HepG2 (cell line): ENCODE data around the gene DAAM2. TPM values are rescaled to one million over a fixed set of nuclear protein-coding genes. Genes with fewer than 3 reads are reported as not detected.

Source experiments
- ADNP ChIP-seq: sonication (generic); formaldehyde crosslinking; IDR thresholded peaks from 2 replicates; pipeline ENCODE4 v1.4.0; 2020; ENCODE audit warnings: missing genetic modification reagents
- ATF7 ChIP-seq, 2 experiments: fragments of 450-650 bp in 1 of 2; sonication (generic) in 1 of 2; formaldehyde crosslinking in 1 of 2; IDR thresholded peaks; 2 replicates each; pipeline versions ENCODE4 v1.4.0 to v1.6.1; 2016 to 2020; ENCODE audit warnings: antibody characterized with exemption in 1 of 2, mild to moderate bottlenecking in 1 of 2, missing genetic modification reagents in 1 of 2
- CHD4 ChIP-seq: fragments of 200-600 bp; sonication (generic); IDR thresholded peaks from 2 replicates; pipeline ENCODE4 v1.7.0; 2017; ENCODE audit warnings: mild to moderate bottlenecking, low read length, borderline replicate concordance
- HDAC6 ChIP-seq: fragments of 200-600 bp; sonication (generic); IDR thresholded peaks from 2 replicates; pipeline ENCODE4 v1.7.0; 2017; ENCODE audit warnings: mild to moderate bottlenecking, antibody characterized with exemption, low read length, low read depth
- HMG20B ChIP-seq: conservative IDR thresholded peaks from 2 replicates; pipeline ENCODE4 v1.6.1; 2016; ENCODE audit warnings: missing genetic modification reagents, missing compliant biosample characterization
- KDM5A ChIP-seq: fragments of 200-600 bp; sonication (generic); IDR thresholded peaks from 2 replicates; pipeline ENCODE4 v1.7.0; 2018; ENCODE audit warnings: antibody characterized with exemption, mild to moderate bottlenecking, low read length, borderline replicate concordance
- MED13 ChIP-seq: sonication (generic); formaldehyde crosslinking; IDR thresholded peaks from 2 replicates; pipeline ENCODE4 v1.5.0; 2020; ENCODE audit warnings: missing genetic modification reagents
- SNRNP70 ChIP-seq: fragments of 200-400 bp; formaldehyde crosslinking; IDR thresholded peaks from 2 replicates; pipeline ENCODE4 v1.6.1; 2017; ENCODE audit warnings: mild to moderate bottlenecking, low read depth, low read length, moderate library complexity
- SP2 ChIP-seq: sonication (generic); formaldehyde crosslinking; IDR thresholded peaks from 2 replicates; pipeline ENCODE4 v1.5.1; 2020; ENCODE audit warnings: mild to moderate bottlenecking, missing genetic modification reagents
- ZC3H13 ChIP-seq: sonication (generic); formaldehyde crosslinking; IDR thresholded peaks from 2 replicates; pipeline ENCODE4 v1.8.1; 2023; ENCODE audit warnings: mild to moderate bottlenecking, missing genetic modification reagents, moderate library complexity
- ZNF274 ChIP-seq: sonication (generic); formaldehyde crosslinking; IDR thresholded peaks from 2 replicates; pipeline ENCODE4 v1.5.1; 2020; ENCODE audit warnings: mild to moderate bottlenecking, missing genetic modification reagents
- ZNF282 ChIP-seq: fragments of 450-650 bp; IDR thresholded peaks from 2 replicates; pipeline ENCODE4 v1.6.1; 2018; ENCODE audit not compliant: partially characterized antibody
- ZNF670 ChIP-seq: sonication (generic); formaldehyde crosslinking; IDR thresholded peaks from 2 replicates; pipeline ENCODE4 v1.8.0; 2022; ENCODE audit warnings: mild to moderate bottlenecking, missing genetic modification reagents, borderline replicate concordance
- ZNF883 ChIP-seq: sonication (generic); formaldehyde crosslinking; IDR thresholded peaks from 2 replicates; pipeline ENCODE4 v1.5.1; 2020; ENCODE audit warnings: mild to moderate bottlenecking, missing genetic modification reagents; ENCODE audit errors: not compliant biosample characterization
- polyA plus RNA-seq, 8 experiments: library from polyadenylated mRNA; depleted of rRNA in 3 of 8; stranded (reverse) in 7 of 8; unstranded in 1 of 8; fragments of >200 nt; fragmentation: Illumina TruSeq in 4 of 8; extraction: Trizol in 4 of 8; gene quantifications; 2 replicates each; pipeline versions ENCODE4 v1.2.1 to v1.2.3, GENCODE V29; 2011 to 2016; ENCODE audit warnings: low read depth in 4 of 8, missing spikeins in 1 of 8, mixed read lengths in 1 of 8; ENCODE audit not compliant: insufficient read depth in 1 of 8
- total RNA-seq, 5 experiments: library from RNA; depleted of rRNA; stranded (reverse); fragments of >200 nt; fragmentation: Illumina TruSeq; extraction: Trizol; gene quantifications; 2 replicates each; pipeline ENCODE4 v1.2.3, GENCODE V29; 2016; ENCODE audit warnings: low read depth in 1 of 5
- TF ChIP-seq, protein P1 (sequence below): sonication (generic); formaldehyde crosslinking; IDR thresholded peaks from 2 replicates; pipeline ENCODE4 v1.4.0; 2020; ENCODE audit warnings: mild to moderate bottlenecking, low read depth, missing genetic modification reagents
- TF ChIP-seq, protein P2 (sequence below): sonication (generic); formaldehyde crosslinking; IDR thresholded peaks from 2 replicates; pipeline ENCODE4 v1.4.0; 2020; ENCODE audit warnings: missing genetic modification reagents, low read depth, mild to moderate bottlenecking, borderline replicate concordance
- TF ChIP-seq, protein P3 (sequence below): sonication (generic); formaldehyde crosslinking; IDR thresholded peaks from 2 replicates; pipeline ENCODE4 v1.4.0; 2020; ENCODE audit warnings: mild to moderate bottlenecking, missing genetic modification reagents
- TF ChIP-seq, protein P4 (sequence below): sonication (generic); formaldehyde crosslinking; IDR thresholded peaks from 2 replicates; pipeline ENCODE4 v1.8.1; 2023; ENCODE audit warnings: mild to moderate bottlenecking, inconsistent platforms, moderate library complexity, missing genetic modification reagents, borderline replicate concordance
- TF ChIP-seq, protein P5 (sequence below): sonication (generic); formaldehyde crosslinking; IDR thresholded peaks from 2 replicates; pipeline ENCODE4 v1.5.1; 2020; ENCODE audit warnings: missing genetic modification reagents, mild to moderate bottlenecking, borderline replicate concordance
- TF ChIP-seq, protein P6 (sequence below): sonication (generic); formaldehyde crosslinking; IDR thresholded peaks from 2 replicates; pipeline ENCODE4 v1.4.0; 2020; ENCODE audit warnings: mild to moderate bottlenecking, missing genetic modification reagents

Gene DAAM2
- total and polyA plus RNA-seq, 2 of the 13 experiments (the other 11 are each of a cell fraction or from before 2014, with no cell fraction given), result 0.01 TPM; not detected in 1

DNA sequence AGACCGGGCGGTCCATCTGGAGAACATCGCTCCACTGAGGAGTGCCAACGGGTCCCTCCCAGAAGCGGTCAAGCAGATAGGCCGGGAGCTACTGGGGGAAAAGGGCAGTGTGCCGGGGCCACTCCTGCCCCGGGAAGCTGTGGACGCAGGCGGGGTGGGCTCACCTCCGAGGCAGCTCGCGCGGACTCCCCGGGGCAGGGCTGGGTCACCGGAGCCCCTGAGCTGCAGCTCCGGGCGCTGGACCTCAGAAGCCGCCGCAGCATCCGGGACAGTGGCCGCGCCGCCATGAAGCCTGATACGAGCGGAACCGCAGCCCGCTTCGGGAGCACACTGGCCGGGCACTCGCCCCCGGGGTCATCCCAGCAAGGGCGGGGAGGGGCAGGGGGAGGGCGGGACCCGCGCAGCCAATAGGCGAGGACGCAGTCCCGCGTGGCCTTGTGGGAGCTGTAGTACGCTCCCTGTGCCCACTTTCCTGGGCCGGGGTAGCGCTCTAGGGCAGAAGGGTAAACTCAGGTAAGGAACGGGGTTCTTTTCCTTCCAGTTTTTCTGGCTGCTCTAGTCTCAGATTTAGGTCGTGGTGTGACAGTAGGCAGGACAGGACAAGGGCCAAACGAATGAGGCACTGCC lies 142.1 kb downstream of the DAAM2 start, which contains the start of gene MOCS1 (continued):
- TF ChIP-seq, protein P1, sequence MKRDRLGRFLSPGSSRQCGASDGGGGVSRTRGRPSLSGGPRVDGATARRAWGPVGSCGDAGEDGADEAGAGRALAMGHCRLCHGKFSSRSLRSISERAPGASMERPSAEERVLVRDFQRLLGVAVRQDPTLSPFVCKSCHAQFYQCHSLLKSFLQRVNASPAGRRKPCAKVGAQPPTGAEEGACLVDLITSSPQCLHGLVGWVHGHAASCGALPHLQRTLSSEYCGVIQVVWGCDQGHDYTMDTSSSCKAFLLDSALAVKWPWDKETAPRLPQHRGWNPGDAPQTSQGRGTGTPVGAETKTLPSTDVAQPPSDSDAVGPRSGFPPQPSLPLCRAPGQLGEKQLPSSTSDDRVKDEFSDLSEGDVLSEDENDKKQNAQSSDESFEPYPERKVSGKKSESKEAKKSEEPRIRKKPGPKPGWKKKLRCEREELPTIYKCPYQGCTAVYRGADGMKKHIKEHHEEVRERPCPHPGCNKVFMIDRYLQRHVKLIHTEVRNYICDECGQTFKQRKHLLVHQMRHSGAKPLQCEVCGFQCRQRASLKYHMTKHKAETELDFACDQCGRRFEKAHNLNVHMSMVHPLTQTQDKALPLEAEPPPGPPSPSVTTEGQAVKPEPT (CRISPR knock-in tag), result no peak
- TF ChIP-seq, protein P2, sequence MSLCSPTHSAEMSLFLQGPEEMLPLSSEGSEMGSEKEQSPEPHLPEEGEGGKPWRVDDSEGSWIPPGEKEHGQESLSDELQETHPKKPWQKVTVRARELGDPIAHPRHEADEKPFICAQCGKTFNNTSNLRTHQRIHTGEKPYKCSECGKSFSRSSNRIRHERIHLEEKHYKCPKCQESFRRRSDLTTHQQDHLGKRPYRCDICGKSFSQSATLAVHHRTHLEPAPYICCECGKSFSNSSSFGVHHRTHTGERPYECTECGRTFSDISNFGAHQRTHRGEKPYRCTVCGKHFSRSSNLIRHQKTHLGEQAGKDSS, result no peak
- TF ChIP-seq, protein P3, sequence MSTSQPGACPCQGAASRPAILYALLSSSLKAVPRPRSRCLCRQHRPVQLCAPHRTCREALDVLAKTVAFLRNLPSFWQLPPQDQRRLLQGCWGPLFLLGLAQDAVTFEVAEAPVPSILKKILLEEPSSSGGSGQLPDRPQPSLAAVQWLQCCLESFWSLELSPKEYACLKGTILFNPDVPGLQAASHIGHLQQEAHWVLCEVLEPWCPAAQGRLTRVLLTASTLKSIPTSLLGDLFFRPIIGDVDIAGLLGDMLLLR, result no peak
- TF ChIP-seq ZC3H13 (CRISPR knock-in tag) (no peak), HMG20B (CRISPR knock-in tag) (no peak), SP2 (CRISPR knock-in tag) (0 out of 2 replicates have a peak, but pooled peaks have one; percentile 50), ZNF274 (CRISPR knock-in tag) (peak; percentile 93), KDM5A (no peak), ZNF883 (CRISPR knock-in tag) (peak; percentile 79), MED13 (CRISPR knock-in tag) (peak; percentile 66; the same call in 1 of the 2 replicates), ATF7 (IDR thresholded peaks at IDR 0.05) (no peak), ATF7 (CRISPR knock-in tag; IDR thresholded peaks at IDR 0.05) (no peak), ADNP (no peak), HDAC6 (no peak), ZNF670 (CRISPR knock-in tag) (no peak), ZNF282 (no peak), CHD4 (no peak), SNRNP70 (no peak)
- TF ChIP-seq, protein P4, sequence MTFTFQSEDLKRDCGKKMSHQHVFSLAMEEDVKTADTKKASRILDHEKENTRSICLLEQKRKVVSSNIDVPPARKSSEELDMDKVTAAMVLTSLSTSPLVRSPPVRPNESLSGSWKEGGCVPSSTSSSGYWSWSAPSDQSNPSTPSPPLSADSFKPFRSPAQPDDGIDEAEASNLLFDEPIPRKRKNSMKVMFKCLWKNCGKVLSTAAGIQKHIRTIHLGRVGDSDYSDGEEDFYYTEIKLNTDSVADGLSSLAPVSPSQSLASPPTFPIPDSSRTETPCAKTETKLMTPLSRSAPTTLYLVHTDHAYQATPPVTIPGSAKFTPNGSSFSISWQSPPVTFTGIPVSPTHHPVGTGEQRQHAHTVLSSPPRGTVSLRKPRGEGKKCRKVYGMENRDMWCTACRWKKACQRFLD (CRISPR knock-in tag), result no peak
- TF ChIP-seq, protein P5, sequence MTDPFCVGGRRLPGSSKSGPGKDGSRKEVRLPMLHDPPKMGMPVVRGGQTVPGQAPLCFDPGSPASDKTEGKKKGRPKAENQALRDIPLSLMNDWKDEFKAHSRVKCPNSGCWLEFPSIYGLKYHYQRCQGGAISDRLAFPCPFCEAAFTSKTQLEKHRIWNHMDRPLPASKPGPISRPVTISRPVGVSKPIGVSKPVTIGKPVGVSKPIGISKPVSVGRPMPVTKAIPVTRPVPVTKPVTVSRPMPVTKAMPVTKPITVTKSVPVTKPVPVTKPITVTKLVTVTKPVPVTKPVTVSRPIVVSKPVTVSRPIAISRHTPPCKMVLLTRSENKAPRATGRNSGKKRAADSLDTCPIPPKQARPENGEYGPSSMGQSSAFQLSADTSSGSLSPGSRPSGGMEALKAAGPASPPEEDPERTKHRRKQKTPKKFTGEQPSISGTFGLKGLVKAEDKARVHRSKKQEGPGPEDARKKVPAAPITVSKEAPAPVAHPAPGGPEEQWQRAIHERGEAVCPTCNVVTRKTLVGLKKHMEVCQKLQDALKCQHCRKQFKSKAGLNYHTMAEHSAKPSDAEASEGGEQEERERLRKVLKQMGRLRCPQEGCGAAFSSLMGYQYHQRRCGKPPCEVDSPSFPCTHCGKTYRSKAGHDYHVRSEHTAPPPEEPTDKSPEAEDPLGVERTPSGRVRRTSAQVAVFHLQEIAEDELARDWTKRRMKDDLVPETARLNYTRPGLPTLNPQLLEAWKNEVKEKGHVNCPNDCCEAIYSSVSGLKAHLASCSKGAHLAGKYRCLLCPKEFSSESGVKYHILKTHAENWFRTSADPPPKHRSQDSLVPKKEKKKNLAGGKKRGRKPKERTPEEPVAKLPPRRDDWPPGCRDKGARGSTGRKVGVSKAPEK (CRISPR knock-in tag), result no peak
- TF ChIP-seq, protein P6, sequence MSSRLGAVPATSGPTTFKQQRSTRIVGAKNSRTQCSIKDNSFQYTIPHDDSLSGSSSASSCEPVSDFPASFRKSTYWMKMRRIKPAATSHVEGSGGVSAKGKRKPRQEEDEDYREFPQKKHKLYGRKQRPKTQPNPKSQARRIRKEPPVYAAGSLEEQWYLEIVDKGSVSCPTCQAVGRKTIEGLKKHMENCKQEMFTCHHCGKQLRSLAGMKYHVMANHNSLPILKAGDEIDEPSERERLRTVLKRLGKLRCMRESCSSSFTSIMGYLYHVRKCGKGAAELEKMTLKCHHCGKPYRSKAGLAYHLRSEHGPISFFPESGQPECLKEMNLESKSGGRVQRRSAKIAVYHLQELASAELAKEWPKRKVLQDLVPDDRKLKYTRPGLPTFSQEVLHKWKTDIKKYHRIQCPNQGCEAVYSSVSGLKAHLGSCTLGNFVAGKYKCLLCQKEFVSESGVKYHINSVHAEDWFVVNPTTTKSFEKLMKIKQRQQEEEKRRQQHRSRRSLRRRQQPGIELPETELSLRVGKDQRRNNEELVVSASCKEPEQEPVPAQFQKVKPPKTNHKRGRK, result no peak
